ENCODE results near the gene MCEE.
A peak's percentile ranks its signal among the peaks of the same experiment; 100 is the strongest.
"Not testable (repeated sequence)": the region's sequence is repeated elsewhere in the genome, so short reads cannot be mapped to it uniquely, and the experiment has no call there.

Gene MCEE

GRCh38 chr2:71129902-71130151, 202 bp downstream of the MCEE start:
- in situ Hi-C loops (cut with MboI; ENCODE audit: low pct_unique_long_range_greater_than_20kb, low sequenced_read_pairs): no loop called here
- DNase-seq: peak; percentile 75

- DNase-seq: peak; percentile 16
- in situ Hi-C loops (cut with MboI; ENCODE audit: low pct_unique_long_range_greater_than_20kb, low sequenced_read_pairs): no loop called here
Observed at GRCh38 chr2:71129114-71129901, 721 bp downstream of the MCEE start.

- DNase-seq: no peak
- in situ Hi-C loops (cut with MboI; ENCODE audit: low pct_unique_long_range_greater_than_20kb, low sequenced_read_pairs): no loop called here
Observed at GRCh38 chr2:71126957-71127356, 3.1 kb downstream of the MCEE start.

DNA sequence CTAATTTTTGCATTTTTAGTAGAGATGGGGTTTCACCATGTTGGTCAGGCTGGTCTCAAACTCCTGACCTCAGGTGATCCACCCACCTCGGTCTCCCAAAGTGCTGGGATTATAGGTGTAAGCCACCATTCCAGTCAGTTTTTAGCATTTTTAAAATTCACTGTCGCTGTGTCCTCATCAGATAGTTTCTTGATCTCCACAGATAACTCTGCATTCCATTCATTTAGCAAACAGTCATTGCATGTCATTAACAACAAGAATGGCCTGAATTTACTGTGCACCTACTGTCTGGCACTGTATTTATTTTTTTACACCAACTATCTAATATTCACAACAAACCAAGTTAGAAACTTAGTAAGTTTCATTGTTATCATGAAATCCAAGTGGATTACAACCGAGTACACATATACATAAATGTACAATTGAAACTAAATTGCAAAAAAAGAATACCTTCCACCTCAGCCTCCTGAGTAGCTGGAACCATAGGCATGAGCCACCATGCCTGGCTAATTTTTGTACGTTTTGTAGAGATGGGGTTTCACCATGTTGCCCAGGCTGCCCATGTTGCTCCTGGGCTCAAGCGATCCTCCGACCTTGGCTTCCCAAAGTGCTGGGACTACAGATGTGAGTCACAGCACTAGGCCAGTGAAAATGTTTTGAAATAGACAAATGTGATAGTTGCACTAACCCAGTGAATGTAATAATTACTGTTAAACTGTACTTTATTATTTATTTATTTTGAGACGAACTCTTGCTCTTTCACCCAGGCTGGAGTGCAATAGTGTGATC, 4.3 kb downstream of the MCEE start:
- DNase-seq: no peak
- in situ Hi-C loops (cut with MboI; ENCODE audit: low pct_unique_long_range_greater_than_20kb, low sequenced_read_pairs): no loop called here

- in situ Hi-C loops (cut with MboI; ENCODE audit: low pct_unique_long_range_greater_than_20kb, low sequenced_read_pairs): no loop called here
- no peak for DNase-seq
Observed at GRCh38 chr2:71122387-71123298, 7.4 kb downstream of the MCEE start.

GRCh38 chr2:71121479-71121878, 8.6 kb downstream of the MCEE start:
- DNase-seq: no peak
- in situ Hi-C loops (cut with MboI; ENCODE audit: low pct_unique_long_range_greater_than_20kb, low sequenced_read_pairs): no loop called here

- in situ Hi-C loops (cut with MboI; ENCODE audit: low pct_unique_long_range_greater_than_20kb, low sequenced_read_pairs): no loop called here
- no peak for DNase-seq
Observed at GRCh38 chr2:71120195-71120594, 9.8 kb downstream of the MCEE start.

- in situ Hi-C loops (cut with MboI; ENCODE audit: low pct_unique_long_range_greater_than_20kb, low sequenced_read_pairs): no loop called here
- DNase-seq: no peak
Observed at GRCh38 chr2:71117063-71117462, 13.0 kb downstream of the MCEE start.

DNA sequence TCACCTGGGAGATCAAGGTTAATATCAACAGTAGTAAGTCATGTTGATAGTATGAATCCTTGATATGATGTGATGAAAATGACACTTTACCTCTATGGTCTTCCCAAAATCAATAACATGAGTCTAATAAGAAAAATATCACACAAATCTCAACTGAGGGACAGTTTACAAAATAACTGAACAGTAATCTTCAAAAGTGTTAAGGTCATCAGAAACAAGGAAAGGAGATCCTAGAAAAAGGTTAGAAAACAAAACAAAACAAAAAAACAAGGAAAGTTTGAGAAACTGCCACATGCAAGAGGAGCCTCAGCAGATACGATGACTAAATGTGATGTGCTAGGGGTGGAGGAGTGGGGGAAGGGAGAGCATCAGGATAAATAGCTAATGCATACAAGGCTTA, 16.2 kb downstream of the MCEE start:
- in situ Hi-C loops (cut with MboI; ENCODE audit: low pct_unique_long_range_greater_than_20kb, low sequenced_read_pairs): no loop called here
- DNase-seq: no peak

DNA sequence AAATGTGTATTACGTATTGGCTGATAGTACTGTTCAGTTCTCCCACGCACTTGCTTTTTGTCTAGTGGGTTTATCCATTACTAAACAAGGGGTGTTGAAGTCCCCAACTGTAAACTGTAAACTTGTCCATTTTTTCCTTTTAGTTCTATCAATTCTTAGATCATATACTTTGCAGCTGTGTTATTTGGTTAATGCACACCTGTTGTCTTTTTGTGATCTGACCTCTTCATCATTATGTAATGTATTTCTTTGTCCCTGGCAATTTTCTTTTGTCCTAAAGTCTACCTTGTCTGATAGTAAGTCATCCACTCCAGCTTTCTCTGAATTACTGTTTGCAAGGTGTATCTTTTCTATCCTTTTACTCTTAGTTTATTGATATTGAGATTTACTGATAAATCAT, 21.9 kb downstream of the MCEE start:
- no peak for DNase-seq
- in situ Hi-C loops (cut with MboI; ENCODE audit: low pct_unique_long_range_greater_than_20kb, low sequenced_read_pairs): no loop called here

DNA sequence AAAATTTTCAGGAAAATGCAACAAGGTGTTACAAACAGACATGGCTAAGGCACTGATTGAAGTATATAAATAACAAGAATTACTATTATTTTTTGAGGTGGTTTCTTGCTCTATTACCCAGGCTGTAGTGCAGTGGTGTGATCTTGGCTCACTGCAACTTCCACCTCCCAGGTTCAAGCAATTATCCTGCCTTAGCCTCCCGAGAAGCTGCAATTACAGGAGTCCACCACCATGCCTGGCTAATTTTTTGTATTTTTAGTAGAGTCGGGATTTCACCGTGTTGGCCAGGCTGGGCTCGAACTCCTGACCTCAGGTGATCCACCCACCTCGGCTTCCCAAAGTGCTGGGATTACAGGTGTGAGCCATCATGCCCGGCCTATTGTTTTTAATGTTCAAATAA, 23.6 kb downstream of the MCEE start:
- in situ Hi-C loops (cut with MboI; ENCODE audit: low pct_unique_long_range_greater_than_20kb, low sequenced_read_pairs); DNase-seq: not testable (repeated sequence)

DNA sequence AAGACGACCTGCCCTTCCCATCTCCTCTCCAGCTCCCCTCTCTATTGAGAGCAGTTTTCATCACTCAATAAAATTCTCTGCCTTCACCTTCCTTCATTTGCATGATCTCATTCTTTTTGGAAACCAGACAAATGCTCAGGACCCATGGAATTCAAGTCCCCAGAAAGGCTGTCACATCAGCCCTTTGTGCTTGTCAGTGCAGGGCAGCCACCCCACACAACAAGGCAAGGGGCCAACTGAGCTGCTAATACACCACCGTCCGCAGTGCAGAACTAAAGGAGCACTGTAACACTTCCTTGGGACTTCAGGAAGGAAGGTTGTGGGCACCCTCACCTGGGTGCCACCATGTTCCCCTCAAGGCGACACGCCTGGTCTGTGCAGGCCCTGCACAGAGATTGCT, 26.2 kb downstream of the MCEE start:
- DNase-seq: no peak
- in situ Hi-C loops (cut with MboI; ENCODE audit: low pct_unique_long_range_greater_than_20kb, low sequenced_read_pairs): no loop called here

DNA sequence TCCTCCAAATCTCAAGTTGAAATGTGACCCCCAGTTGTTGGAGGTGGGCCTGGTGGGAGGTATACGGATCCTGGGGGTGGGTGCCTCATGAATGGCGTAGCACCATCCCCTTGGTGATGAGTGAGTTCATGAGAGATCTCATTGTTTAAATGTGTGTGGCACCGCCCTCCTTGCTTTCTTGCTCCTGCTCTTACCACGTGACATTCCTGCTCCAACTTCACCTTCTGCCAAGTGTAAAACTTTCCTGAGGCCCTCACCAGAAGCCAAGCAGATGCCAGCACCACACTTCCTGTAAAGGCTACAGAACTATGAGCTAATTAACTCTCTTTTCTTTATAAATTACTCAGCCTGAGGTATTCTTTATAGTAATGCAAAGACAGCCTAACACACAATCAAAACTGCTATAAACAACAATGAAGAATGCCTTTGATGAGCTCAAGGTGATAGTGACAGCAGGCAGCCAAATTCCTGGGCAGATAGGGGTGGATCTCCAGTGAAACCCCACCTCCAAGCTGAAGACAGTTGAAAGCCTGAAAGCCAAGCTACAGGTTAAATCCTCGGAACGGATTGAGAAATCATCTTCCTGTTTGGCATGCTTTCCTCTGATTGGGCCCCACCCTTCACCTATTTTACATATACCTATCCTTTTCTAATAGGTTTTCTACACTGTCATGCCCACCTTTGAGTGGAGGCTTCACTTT, 26.9 kb downstream of the MCEE start:
- in situ Hi-C loops (cut with MboI; ENCODE audit: low pct_unique_long_range_greater_than_20kb, low sequenced_read_pairs): no loop called here
- DNase-seq: no peak

DNA sequence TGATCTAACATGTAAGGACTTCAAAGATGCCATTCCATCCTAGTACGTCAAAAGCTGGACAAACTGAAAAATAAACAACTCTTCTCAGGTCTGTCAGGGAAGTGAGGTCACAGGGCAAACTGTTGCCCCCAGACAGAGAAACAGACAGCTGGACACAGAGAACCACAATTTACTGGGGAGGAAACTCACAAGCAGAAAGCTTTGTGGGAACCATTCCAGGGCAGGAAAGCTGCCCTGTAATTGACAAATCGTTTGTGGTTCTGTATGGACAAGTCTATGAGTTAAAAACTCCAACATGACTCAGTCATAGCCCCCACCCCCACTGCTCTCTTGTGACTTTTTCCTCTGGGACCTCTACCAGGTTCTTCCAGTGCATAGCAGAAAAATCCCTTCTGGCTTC, 28.4 kb downstream of the MCEE start:
- in situ Hi-C loops (cut with MboI; ENCODE audit: low pct_unique_long_range_greater_than_20kb, low sequenced_read_pairs): no loop called here
- DNase-seq: peak; percentile 54

- DNase-seq: peak; percentile 70
- in situ Hi-C loops (cut with MboI; ENCODE audit: low pct_unique_long_range_greater_than_20kb, low sequenced_read_pairs): no loop called here
Observed at GRCh38 chr2:71100195-71100964, 29.6 kb downstream of the MCEE start.

DNA sequence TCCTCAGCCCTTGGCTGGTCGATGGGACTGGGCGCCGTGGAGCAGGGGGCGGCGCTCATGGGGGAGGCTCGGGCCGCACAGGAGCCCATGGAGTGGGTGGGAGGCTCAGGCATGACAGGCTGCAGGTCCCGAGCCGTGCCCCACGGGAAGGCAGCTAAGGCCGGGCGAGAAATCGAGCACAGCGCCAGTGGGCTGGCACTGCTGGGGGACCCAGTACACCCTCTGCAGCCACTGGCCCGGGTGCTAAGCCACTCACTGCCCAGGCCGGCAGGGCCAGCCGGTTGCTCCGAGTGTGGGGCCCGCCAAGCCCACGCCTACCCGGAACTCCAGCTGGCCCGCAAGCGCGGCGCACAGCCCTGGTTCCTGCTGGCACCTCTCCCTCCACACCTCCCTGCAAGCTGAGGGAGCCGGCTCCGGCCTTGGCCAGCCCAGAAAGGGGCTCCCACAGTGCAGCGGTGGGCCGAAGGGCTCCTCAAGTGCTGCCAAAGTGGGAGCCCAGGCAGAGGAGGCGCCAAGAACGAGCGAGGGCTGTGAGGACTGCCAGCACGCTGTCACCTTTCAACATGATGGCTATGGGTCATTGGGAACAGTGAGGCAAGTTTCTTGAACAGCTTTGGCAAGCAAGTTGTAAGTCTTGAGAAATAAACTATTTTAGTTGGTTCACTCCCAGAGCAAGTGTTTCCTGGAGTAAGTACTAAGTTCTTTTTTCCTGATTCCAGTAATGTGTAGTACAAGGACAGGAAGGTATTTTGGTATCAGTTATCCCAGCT, 37.4 kb downstream of the MCEE start:
- in situ Hi-C loops (cut with MboI; ENCODE audit: low pct_unique_long_range_greater_than_20kb, low sequenced_read_pairs); DNase-seq: not testable (repeated sequence)

DNA sequence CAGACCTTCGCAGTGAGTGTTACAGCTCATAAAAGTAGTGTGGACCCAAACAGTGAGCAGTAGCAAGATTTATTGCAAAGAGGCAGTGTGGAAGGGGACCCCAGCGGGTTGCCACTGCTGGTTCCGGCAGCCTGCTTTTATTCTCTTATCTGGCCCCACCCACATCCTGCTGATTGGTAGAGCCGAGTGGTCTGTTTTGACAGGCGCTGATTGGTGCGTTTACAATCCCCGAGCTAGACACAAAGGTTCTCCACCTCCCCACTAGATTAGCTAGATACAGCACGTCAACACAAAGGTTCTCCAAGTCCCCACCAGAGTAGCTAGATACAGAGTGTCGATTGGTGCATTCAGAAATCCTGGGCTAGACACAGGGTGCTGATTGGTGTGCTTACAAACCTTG, 38.2 kb downstream of the MCEE start:
- in situ Hi-C loops (cut with MboI; ENCODE audit: low pct_unique_long_range_greater_than_20kb, low sequenced_read_pairs); DNase-seq: not testable (repeated sequence)

GRCh38 chr2:71089475-71089874, 40.6 kb downstream of the MCEE start:
- DNase-seq; in situ Hi-C loops (cut with MboI; ENCODE audit: low pct_unique_long_range_greater_than_20kb, low sequenced_read_pairs): not testable (repeated sequence)

Measured in KBM-7 (cell line).